GM04503 (cell line): ENCODE data around the gene SLC25A22.

Source experiments
- DNase-seq: peaks from one replicate; pipeline ENCODE4 v3.0.0-alpha.2; 2012; ENCODE audit warnings: low read depth

The SLC25A22 gene

DNA sequence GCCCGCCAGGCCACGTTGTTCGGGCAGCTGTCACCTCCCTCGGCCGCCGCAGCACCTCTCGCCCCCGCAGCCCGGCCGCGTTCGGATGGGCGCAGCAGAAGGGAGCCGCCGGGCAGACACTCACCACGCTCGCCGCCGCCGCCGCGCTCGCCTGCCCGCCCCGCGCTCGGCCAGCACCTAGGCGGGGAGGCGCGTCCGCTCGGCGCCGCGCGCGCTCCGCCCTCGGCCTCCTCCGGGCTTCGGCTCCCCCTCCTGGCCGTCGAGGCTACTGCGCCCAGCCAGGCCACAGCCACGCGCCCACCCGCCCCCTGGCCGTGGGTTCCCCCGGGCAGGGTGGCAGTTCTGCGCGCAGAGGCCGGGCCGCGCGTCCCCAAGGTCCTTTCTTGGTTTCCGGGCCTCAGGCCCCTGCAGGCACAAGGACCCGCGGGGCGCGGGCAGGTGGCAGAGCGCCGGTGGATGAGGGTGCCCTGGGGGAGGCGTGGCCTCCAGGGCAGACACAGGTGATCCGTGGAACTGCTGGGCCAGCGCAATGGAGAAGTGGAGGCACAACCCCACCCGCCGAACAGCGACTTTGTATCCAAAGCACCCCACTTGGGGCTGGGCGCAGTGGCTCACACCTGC lies at the start of gene SLC25A22:
Gene SLC25A22 (minus strand): TSS at position 189 of the 621 bp plus-strand sequence. CDS start 3,275 bp downstream, outside the sequence.
- DNase-seq: no peak

DNA sequence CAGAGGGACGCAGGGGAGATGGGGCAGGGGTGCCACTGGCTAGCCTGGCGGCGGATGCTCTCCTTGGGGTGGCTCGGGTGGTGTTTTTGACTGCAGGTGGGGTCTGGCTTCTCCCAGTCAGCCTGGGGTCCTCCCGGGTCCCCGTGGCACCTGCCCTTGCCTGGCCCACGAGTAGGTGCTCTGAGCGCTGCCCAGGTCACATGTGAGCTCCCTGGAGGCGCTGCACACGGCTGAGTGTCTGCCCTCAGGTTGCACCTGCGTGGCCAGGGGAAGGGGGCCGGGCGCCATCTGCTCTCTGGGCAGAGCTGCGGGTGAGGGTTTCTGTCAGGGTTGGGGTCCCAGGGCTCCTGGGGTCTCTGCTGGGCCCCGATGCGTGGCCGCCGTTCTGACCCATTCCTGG lies 49.8 kb upstream of the SLC25A22 start:
- DNase-seq: no peak

- no peak for DNase-seq
These were observed 48.5 kb upstream of the SLC25A22 start for GRCh38 chr11:846496-847098.

- DNase-seq: no peak
These were observed 47.9 kb upstream of the SLC25A22 start for GRCh38 chr11:845872-846495.

- peak; percentile 72 for DNase-seq
These were observed 46.9 kb upstream of the SLC25A22 start for GRCh38 chr11:844693-845644.

DNA sequence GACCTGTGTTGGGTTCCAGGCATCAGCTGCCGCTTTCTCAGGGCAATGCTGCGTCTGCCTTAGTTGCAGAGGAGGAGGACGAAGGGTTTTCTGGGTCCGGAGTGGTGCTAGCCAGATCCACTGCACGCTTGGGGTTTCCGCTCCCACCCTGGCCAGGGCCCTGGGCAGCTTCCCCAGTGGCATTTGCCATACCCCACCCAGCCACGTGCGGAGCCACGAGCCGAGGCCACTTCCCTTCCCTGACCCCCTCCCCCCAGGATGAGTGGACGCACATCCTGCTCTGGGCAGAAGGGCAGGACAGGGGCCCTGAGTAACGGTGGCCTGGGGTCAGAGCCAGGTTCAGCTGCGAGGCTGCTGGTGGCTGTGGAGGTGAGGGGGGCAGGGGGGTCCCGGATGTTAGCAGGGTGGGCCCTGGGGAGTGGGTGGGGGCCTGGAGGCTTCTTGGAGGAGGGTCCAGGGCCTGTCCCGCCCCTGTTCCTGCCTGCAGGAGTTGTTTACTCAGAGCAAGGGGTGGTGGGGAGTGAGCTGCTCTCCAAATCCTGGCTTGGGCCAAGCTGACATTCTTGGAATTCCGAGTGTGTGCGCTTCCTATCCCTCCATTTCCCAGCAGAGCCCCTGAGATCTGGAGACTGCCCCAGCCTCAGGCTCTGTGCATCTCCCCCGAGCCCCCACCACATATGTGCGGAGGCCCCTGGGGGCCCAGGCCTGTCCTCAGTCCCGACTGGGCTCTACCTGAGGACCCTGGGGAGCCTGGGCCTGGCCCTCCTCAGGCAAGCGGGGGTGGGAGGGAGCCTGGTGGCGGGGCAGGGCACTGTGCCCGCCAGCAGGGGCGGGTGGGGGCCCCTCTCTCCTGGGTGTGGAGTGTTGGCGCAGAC lies 46.0 kb upstream of the SLC25A22 start:
- peak; percentile 92 for DNase-seq

DNA sequence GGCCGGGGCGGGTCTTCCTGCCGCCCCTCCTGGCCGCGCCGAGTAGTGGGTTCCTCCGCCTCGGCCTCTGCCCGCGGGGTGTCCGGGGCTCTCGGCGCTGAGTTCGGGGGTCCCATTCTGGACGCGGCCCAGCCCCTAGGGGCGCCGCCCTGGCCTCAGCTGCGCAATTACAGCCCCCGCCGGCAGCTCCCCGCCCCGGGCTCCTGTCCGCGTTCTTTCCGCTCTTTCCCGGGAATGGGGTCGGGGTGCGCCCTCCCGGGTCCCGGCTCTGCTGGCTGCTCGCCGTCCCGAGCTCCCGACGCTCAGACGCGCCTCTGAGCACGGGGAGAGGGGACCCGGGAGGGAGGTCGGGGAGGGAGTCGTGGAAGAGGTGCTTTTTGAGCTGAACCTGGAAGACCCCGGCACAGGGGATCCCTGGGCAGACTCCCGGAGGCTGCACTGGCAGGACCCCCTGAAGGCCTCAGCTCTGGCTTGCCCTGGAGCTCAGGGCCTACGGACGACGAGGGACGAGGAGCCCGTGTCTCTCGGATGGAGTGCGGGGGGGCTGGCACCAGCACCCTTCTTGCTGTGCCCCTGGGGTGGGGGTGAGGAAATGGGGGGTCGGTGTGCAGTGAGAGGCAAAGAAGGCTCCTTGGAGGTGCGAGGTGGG lies 45.1 kb upstream of the SLC25A22 start:
- DNase-seq: no peak

- no peak for DNase-seq
These were observed 44.4 kb upstream of the SLC25A22 start, which contains the start of the genes POLR2L and TSPAN4 for GRCh38 chr11:842370-843002. TSS of gene POLR2L (minus strand) at chr11:842529. CDS start at chr11:842508, 21 bp downstream. TSS of gene TSPAN4 (plus strand) at chr11:842852. CDS start at chr11:850305, 7,453 bp downstream.

GRCh38 chr11:841981-842369 lies 43.9 kb upstream of the SLC25A22 start:
- DNase-seq: no peak

- no peak for DNase-seq
These were observed 42.0 kb upstream of the SLC25A22 start for GRCh38 chr11:839875-840617.

DNA sequence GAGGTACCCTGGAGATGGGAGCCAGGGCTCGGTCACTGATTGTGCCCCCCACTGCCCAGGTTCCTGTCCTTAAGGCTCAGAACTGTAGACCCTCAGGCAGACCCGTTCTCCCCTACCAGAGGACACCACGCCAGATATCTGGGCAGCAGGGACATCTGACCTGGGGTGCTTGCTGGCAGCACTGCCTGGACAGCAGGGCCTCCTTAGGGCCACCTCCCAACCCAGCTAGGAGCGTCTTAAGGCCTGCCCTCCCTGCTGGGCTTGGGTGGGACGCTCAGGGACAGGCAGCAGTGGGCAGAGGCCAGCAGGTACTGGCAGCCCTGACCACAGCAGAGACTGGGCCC lies 41.2 kb upstream of the SLC25A22 start:
- DNase-seq: no peak

GRCh38 chr11:838441-839279 lies 40.6 kb upstream of the SLC25A22 start:
- no peak for DNase-seq

DNA sequence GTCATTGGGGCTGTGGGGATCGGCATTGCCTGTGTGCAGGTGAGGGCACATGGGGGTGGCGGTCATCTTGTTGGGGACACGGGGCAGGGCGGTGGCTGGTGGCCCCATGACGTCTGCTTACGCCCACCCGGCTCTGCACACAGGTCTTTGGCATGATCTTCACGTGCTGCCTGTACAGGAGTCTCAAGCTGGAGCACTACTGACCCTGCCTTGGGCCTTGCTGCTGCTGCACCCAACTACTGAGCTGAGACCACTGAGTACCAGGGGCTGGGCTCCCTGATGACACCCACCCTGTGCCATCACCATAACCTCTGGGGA lies 39.9 kb upstream of the SLC25A22 start:
- DNase-seq: no peak

DNA sequence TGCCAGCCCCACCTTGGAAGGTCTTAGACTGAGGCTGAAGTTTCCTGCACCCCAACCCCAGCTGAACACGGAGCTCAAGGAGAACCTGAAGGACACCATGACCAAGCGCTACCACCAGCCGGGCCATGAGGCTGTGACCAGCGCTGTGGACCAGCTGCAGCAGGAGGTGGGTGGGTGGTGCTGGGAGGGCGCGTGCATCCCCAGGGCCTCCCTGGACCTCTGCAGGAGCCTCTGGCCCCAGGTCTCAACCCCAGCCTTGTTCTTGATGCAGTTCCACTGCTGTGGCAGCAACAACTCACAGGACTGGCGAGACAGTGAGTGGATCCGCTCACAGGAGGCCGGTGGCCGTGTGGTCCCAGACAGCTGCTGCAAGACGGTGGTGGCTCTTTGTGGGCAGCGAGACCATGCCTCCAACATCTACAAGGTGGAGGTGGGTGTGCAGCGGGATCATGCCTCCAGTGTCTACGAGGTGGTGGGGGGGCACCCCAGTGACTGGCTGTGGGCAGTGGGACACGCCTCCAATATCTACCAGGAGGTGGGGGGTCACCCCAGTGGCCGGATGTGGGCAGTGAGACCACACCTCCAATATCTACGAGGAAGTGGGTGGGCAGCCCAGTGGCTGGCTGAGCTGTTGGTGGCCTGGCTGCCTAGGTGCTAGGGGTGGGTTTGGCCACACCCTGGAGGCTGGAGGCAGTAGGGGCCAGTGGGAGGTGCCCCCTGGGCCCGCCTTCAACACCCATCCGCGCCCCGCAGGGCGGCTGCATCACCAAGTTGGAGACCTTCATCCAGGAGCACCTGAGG lies 39.3 kb upstream of the SLC25A22 start:
- no peak for DNase-seq

- no peak for DNase-seq
These were observed 38.6 kb upstream of the SLC25A22 start for GRCh38 chr11:836700-837099.

DNA sequence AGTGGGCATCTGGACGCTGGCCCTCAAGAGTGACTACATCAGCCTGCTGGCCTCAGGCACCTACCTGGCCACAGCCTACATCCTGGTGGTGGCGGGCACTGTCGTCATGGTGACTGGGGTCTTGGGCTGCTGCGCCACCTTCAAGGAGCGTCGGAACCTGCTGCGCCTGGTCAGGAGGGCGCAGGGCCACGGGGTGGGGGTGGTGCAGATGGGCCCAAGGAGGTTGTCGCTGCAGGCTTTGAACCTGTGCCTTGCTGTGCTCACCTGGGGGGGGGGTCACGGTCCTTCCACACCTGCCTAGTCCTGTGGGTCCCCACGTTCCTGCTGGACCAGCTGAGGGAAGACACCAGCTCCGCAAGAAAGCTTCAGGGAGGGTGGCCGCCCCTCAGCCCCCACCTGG lies 38.2 kb upstream of the SLC25A22 start:
- DNase-seq: no peak

DNA sequence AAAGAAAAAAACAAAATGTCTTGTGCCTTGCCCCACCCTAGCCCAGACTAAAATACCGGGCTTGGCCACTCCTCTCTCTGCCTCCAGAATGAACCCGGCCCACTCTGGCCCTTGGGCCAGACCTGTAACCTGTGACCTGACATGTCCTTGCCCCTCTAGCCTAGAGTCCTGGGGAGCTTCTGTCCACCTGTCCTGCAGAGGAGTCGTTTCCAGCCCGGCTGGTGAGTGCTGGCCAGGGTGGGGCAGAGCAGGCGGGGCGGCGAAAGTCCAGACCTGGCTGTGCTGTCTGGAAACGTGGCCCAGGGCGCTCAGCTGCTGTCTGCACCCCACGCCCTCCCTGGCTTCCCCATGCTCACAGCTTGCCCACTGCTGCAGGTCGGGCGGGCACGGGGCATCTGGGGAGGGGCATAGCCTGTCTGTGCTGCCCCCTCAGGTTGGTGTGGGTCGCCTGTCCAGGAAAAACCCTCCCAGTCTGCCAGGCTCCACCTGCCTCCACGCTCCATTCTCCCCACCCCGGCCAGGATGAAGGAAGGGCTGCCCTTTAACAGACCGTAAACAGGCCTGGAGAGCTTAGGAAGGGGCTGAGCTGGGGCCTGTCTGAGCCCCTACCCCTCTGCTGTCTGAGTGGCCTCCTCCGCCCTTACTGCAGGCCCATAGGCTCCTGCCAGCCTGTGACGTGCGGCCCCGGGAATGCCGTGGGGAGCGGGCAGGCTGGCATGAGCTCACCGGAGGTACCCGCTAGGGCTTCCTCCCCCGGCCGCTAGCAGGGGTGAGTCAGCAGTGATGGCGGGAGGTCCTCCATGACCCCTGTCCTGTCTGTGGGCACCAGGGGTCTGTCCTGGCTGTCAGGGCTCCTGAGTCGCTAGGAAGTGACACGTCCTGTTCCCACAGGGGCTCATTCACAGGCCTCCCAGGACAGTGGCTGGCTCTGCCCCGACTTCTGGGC lies 36.6 kb upstream of the SLC25A22 start:
- no peak for DNase-seq
